Stimulated activated CD8-positive, alpha-beta memory T cell treated with anti-CD3 and anti-CD28 coated beads, Interleukin-7, amount 100 ng/mL, for 24 hours (primary cell): ENCODE results near the gene CHST11.

ENCODE experiments used
- DNase-seq: peaks from one replicate; pipeline ENCODE4 v3.0.0-alpha.2; 2020; ENCODE audit warnings: low read depth

CHST11 gene

GRCh38 chr12:104433061-104433460 is 23.7 kb upstream of the CHST11 start:
- no peak for DNase-seq

- no peak for DNase-seq
These were observed 22.6 kb upstream of the CHST11 start for GRCh38 chr12:104434129-104434528.

- no peak for DNase-seq
These were observed 21.6 kb upstream of the CHST11 start for GRCh38 chr12:104435175-104435574.

- no peak for DNase-seq
These were observed 21.0 kb upstream of the CHST11 start for GRCh38 chr12:104435765-104436164.

- DNase-seq = no peak
These were observed 20.0 kb upstream of the CHST11 start for GRCh38 chr12:104436790-104437189.

- DNase-seq = no peak
These were observed 18.6 kb upstream of the CHST11 start for GRCh38 chr12:104438134-104438533.

GRCh38 chr12:104439137-104439536 is 17.6 kb upstream of the CHST11 start:
- DNase-seq = no peak

- DNase-seq = no peak
These were observed 13.7 kb upstream of the CHST11 start for GRCh38 chr12:104443008-104443407.

GRCh38 chr12:104446646-104447421 is 9.9 kb upstream of the CHST11 start:
- DNase-seq = no peak

- no peak for DNase-seq
These were observed 8.7 kb upstream of the CHST11 start for GRCh38 chr12:104448031-104448430.

GRCh38 chr12:104448451-104448850 is 8.3 kb upstream of the CHST11 start:
- no peak for DNase-seq

GRCh38 chr12:104450700-104451099 is 6.0 kb upstream of the CHST11 start:
- DNase-seq = no peak

- no peak for DNase-seq
These were observed 4.7 kb upstream of the CHST11 start for GRCh38 chr12:104452087-104452486.

GRCh38 chr12:104453133-104453532 is 3.6 kb upstream of the CHST11 start:
- DNase-seq = no peak

- DNase-seq = no peak
These were observed 1.8 kb upstream of the CHST11 start for GRCh38 chr12:104454997-104455396.

GRCh38 chr12:104455578-104456416 is 951 bp upstream of the CHST11 start:
- DNase-seq = no peak

- DNase-seq = no peak
These were observed 400 bp downstream of the CHST11 start for GRCh38 chr12:104456950-104457745.

GRCh38 chr12:104457746-104458693 is 1.3 kb downstream of the CHST11 start:
- DNase-seq = no peak

GRCh38 chr12:104458694-104459367 is 2.1 kb downstream of the CHST11 start:
- no peak for DNase-seq

GRCh38 chr12:104459368-104459909 is 2.7 kb downstream of the CHST11 start:
- no peak for DNase-seq
